H1 (cell line): ENCODE measurements around the gene GNAI1. TPM values are rescaled to one million over a fixed set of nuclear protein-coding genes. Genes with fewer than 3 reads are reported as not detected.

ENCODE experiments used
- CTCF ChIA-PET: fragments of 300-600 bp; sonication (Branson Sonifier 250); formaldehyde crosslinking; loops from one replicate; lab custom pipeline; 2021; ENCODE audit not compliant: partially characterized antibody; lab: Charles Lee
- POLR2A ChIA-PET: fragments of 300-600 bp; sonication (Branson Sonifier 250); formaldehyde crosslinking; loops from one replicate; lab custom pipeline; 2021; ENCODE audit warnings: inconsistent platforms; ENCODE audit not compliant: partially characterized antibody; lab: Charles Lee
- DNase-seq, 2 experiments: peaks; one replicate each; pipeline versions ENCODE4 v3.0.0 to v3.0.0-alpha.2; 2010 to 2022; ENCODE audit warnings: low spot score in 2 of 2, low read depth in 1 of 2, mixed read lengths in 1 of 2
- FAIRE-seq: peaks from 2 replicates; lab custom pipeline; 2011; peaks lifted over from hg19 to GRCh38; lab: Jason Lieb, UNC
- H2AFZ ChIP-seq: 2 replicates; pipeline ENCODE4 v1.8.1; 2012; ENCODE audit warnings: low read length, inconsistent platforms
- H2AK5ac ChIP-seq: 2 replicates; pipeline ENCODE4 v1.6.1; 2013; ENCODE audit warnings: low read depth, low read length
- H2BK120ac ChIP-seq: replicated peaks from 2 replicates; pipeline ENCODE3; 2013; ENCODE audit warnings: low read depth, low read length, inconsistent platforms
- H2BK12ac ChIP-seq: 2 replicates; pipeline ENCODE4 v1.6.1; 2013; ENCODE audit warnings: low read depth, low read length
- H2BK15ac ChIP-seq: 2 replicates; pipeline ENCODE4 v1.6.1; 2013; ENCODE audit warnings: low read length
- H2BK20ac ChIP-seq: 2 replicates; pipeline ENCODE4 v1.6.1; 2013; ENCODE audit warnings: low read length
- H2BK5ac ChIP-seq: 2 replicates; pipeline ENCODE4 v1.6.1; 2013; ENCODE audit warnings: low read depth, low read length
- H3K14ac ChIP-seq: 2 replicates; pipeline ENCODE4 v1.6.1; 2013; ENCODE audit warnings: inconsistent platforms; ENCODE audit not compliant: insufficient read length
- H3K18ac ChIP-seq: 2 replicates; pipeline ENCODE4 v1.6.1; 2013; ENCODE audit warnings: low read length; ENCODE audit errors: extremely low read depth
- H3K23ac ChIP-seq: 2 replicates; pipeline ENCODE4 v1.6.1; 2013; ENCODE audit warnings: inconsistent platforms; ENCODE audit not compliant: insufficient read length
- H3K23me2 ChIP-seq: 2 replicates; pipeline ENCODE4 v1.6.1; 2013; ENCODE audit warnings: low read depth, low read length
- H3K27ac ChIP-seq: 2 replicates; pipeline ENCODE4 v1.6.1; 2011; ENCODE audit warnings: low read depth, low read length, inconsistent platforms
- H3K27me3 ChIP-seq, 4 experiments: replicated peaks in 1 of 4; 1 replicate in 1 of 4; 2 replicates in 3 of 4; pipeline versions ENCODE4 v1.6.1 to v1.8.1; 2011 to 2013; ENCODE audit warnings: low read length in 3 of 4, mild to moderate bottlenecking in 3 of 4, inconsistent platforms in 2 of 4, mixed read lengths in 2 of 4, moderate library complexity in 1 of 4; ENCODE audit not compliant: control insufficient read depth in 3 of 4, insufficient read depth in 3 of 4; ENCODE audit errors: extremely low read depth in 1 of 4
- H3K36me3 ChIP-seq, 4 experiments: 2 replicates each; pipeline versions ENCODE4 v1.6.1 to v1.8.1; 2011 to 2013; ENCODE audit warnings: mild to moderate bottlenecking in 4 of 4, low read length in 3 of 4, moderate library complexity in 2 of 4, control low read depth in 1 of 4, inconsistent platforms in 1 of 4; ENCODE audit not compliant: insufficient read depth in 4 of 4, control insufficient read depth in 2 of 4
- H3K4ac ChIP-seq: replicated peaks from 2 replicates; pipeline ENCODE3; 2013; ENCODE audit warnings: low read length, low read depth, mixed read lengths, inconsistent platforms; ENCODE audit not compliant: insufficient read length
- H3K4me1 ChIP-seq, 4 experiments: replicated peaks in 1 of 4; 1 replicate in 1 of 4; 2 replicates in 3 of 4; pipeline versions ENCODE4 v1.6.1 to v1.8.1; 2011 to 2013; ENCODE audit warnings: low read length in 3 of 4, inconsistent platforms in 2 of 4, mixed read lengths in 1 of 4; ENCODE audit not compliant: insufficient read depth in 4 of 4, control insufficient read depth in 3 of 4
- H3K4me2 ChIP-seq, 2 experiments: 2 replicates each; pipeline versions ENCODE4 v1.6.1 to v1.8.1; 2011 to 2013; ENCODE audit warnings: low read depth in 2 of 2, low read length in 2 of 2, control low read depth in 1 of 2, inconsistent platforms in 1 of 2, mild to moderate bottlenecking in 1 of 2; ENCODE audit not compliant: insufficient read depth in 1 of 2
- H3K4me3 ChIP-seq, 4 experiments: fragments of 200-600, 300-600 bp in 1 of 4; sonication (generic), shearing (Covaris generic), sonication (Bioruptor Twin) in 1 of 4; 2 replicates each; pipeline versions ENCODE4 v1.5.1 to v1.8.1; 2011 to 2016; ENCODE audit warnings: low read length in 4 of 4, low read depth in 3 of 4, control low read depth in 2 of 4, inconsistent platforms in 2 of 4, mild to moderate bottlenecking in 2 of 4, mixed read lengths in 1 of 4, moderate library complexity in 1 of 4; ENCODE audit not compliant: insufficient read depth in 2 of 4; ENCODE audit errors: extremely low read depth in 1 of 4
- H3K56ac ChIP-seq: replicated peaks from 2 replicates; pipeline ENCODE3; 2013; ENCODE audit warnings: low read depth, mild to moderate bottlenecking, mixed read lengths, low read length, inconsistent platforms; ENCODE audit not compliant: insufficient read length
- H3K79me1 ChIP-seq: 2 replicates; pipeline ENCODE4 v1.6.1; 2013; ENCODE audit warnings: low read depth, low read length, control low read depth
- H3K79me2 ChIP-seq, 2 experiments: 2 replicates each; pipeline versions ENCODE4 v1.6.1 to v1.8.1; 2012 to 2013; ENCODE audit warnings: low read length in 2 of 2, mild to moderate bottlenecking in 2 of 2, inconsistent platforms in 1 of 2; ENCODE audit not compliant: insufficient read depth in 2 of 2, control insufficient read depth in 1 of 2
- H3K9ac ChIP-seq, 4 experiments: replicated peaks in 1 of 4; 1 replicate in 1 of 4; 2 replicates in 3 of 4; pipeline versions ENCODE4 v1.6.1 to v1.8.1; 2011 to 2013; ENCODE audit warnings: low read depth in 3 of 4, low read length in 3 of 4, control low read depth in 2 of 4, mild to moderate bottlenecking in 2 of 4, moderate library complexity in 2 of 4, inconsistent platforms in 1 of 4; ENCODE audit errors: extremely low read depth in 1 of 4
- H3K9me3 ChIP-seq, 2 experiments: 2 replicates each; pipeline versions ENCODE4 v1.6.1 to v1.8.1; 2012 to 2013; ENCODE audit warnings: mild to moderate bottlenecking in 2 of 2, moderate library complexity in 2 of 2, control low read depth in 1 of 2, inconsistent platforms in 1 of 2, low read depth in 1 of 2, low read length in 1 of 2, mixed read lengths in 1 of 2; ENCODE audit not compliant: insufficient read depth in 2 of 2
- H4K20me1 ChIP-seq, 2 experiments: replicated peaks in 1 of 2; 2 replicates each; pipeline versions ENCODE3 to v1.8.1; 2011 to 2013; ENCODE audit warnings: inconsistent platforms in 2 of 2, low read length in 2 of 2, mild to moderate bottlenecking in 1 of 2; ENCODE audit not compliant: insufficient read depth in 2 of 2, control insufficient read depth in 1 of 2
- H4K5ac ChIP-seq: 2 replicates; pipeline ENCODE4 v1.6.1; 2013; ENCODE audit warnings: low read length, low read depth, mixed read lengths, inconsistent platforms; ENCODE audit not compliant: insufficient read length
- H4K8ac ChIP-seq: 2 replicates; pipeline ENCODE4 v1.8.0; 2013; ENCODE audit warnings: mild to moderate bottlenecking, moderate library complexity, low read length, inconsistent platforms; ENCODE audit not compliant: insufficient read depth; ENCODE audit errors: extremely low read depth
- H4K91ac ChIP-seq: replicated peaks from 2 replicates; pipeline ENCODE3; 2013; ENCODE audit warnings: low read length, mixed read lengths, inconsistent platforms; ENCODE audit not compliant: insufficient read length
- TAF7 ChIP-seq: optimal IDR thresholded peaks from 2 replicates; pipeline ENCODE3; 2011; ENCODE audit warnings: low read depth, mild to moderate bottlenecking, inconsistent platforms, low read length, moderate library complexity, borderline replicate concordance
- TBP ChIP-seq: IDR thresholded peaks from 2 replicates; pipeline ENCODE4 v1.6.1; 2011; ENCODE audit warnings: low read depth, low read length, improper control_type of control experiment
- YY1 ChIP-seq: IDR thresholded peaks from 2 replicates; pipeline ENCODE4 v1.6.1; 2011; ENCODE audit warnings: low read depth, mild to moderate bottlenecking, low read length
- WGBS, 2 experiments: shearing (Covaris generic) in 1 of 2; methylation state at CpG; one replicate each; pipeline versions ENCODE4 v1.1.6 to v1.1.7; 2013 to 2015; ENCODE audit warnings: low lambda C conversion rate in 2 of 2, mixed read lengths in 2 of 2, inconsistent platforms in 1 of 2, low coverage in 1 of 2, missing lambda C conversion rate in 1 of 2; ENCODE audit not compliant: insufficient replicate concordance in 2 of 2, insufficient coverage in 1 of 2, insufficient read length in 1 of 2; ENCODE audit errors: extremely low coverage in 1 of 2, missing lambda C conversion rate in 1 of 2; 5-methylcytosine and 5-hydroxymethylcytosine counted together
- polyA plus RNA-seq, 7 experiments: library from polyadenylated mRNA; depleted of rRNA in 3 of 7; stranded (reverse) in 5 of 7; unstranded in 2 of 7; fragments of >200 nt in 5 of 7; fragments of 200-250 nt in 2 of 7; gene quantifications; 1 replicate in 5 of 7; 2 replicates in 1 of 7; 4 replicates in 1 of 7; pipeline versions ENCODE4 v1.2.1 to v1.2.3, GENCODE V29; 2011 to 2013; ENCODE audit warnings: missing spikeins in 2 of 7, mixed read lengths in 2 of 7
- total RNA-seq: library from RNA; stranded (reverse); fragmentation: NEBNext Ultra II Directional; extraction: Animal tissue kit (Norgen Biotek cat#: 25700); gene quantifications from 2 replicates; pipeline ENCODE4 v1.2.1, GENCODE V29; 2021

The GNAI1 gene
- total and polyA plus RNA-seq, 2 of the 8 experiments (the other 6 are each of a cell fraction or from before 2014, with no cell fraction given) = 8.0 to 29.5 TPM

DNA sequence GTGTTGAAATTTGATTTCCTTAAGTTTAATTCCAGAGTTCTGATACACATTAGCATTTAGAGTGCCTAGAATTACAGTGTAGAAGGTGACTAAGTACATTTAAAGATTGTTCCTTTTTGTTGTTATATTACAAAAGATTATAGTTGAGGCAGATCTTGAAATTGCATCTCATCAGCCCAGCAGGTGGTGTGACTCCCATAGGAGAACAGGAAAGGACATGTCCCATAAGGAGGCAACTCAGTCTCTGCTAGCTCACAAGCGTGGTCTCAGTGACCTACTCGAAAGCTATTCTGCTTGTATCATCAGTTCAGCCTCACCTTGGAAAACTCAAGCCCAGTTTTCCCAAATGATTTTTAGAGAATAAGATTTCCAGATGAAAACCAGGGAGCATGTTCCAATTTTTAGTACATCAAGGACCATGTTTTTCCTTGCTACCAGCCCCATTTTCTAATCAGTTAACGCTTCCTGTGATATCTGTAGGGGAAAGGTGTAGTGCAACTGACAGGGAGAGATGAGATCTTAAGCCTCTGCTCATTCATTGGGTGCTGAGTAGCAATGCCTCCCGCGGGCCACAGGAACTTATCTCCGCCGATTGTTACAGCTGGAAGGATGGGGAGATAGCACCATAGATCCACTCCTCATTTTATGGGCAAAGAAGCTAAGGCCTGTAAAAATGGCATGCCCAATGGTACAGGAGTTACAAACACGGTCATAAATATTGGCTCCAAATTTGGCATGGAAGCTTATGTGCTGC, 1.1 kb upstream of the GNAI1 start:
- no peak overlapping the region for H2AK5ac ChIP-seq
- TF ChIP-seq YY1 (peak; percentile 63; the same call in 1 of the 2 replicates), TBP (no peak), TAF7 (no peak)
- FAIRE-seq (peak; percentile 36), DNase-seq (no peak)
- H4K8ac ChIP-seq = no peak overlapping the region
- ChIA-PET POLR2A (interaction anchor here (1.1 to 2.0 kb wide), 4 partner anchors 12 to 151 kb away, joined by 3 to 6 read pairs (median 4); no protein-coding TSS in a partner anchor), CTCF (interaction anchor here (0.6 to 2.0 kb wide), 17 partner anchors 12 to 356 kb away, joined by 3 to 11 read pairs (median 3); no protein-coding TSS in a partner anchor)
- peaks cover 3% of the 10 kb centered on the region; the same call in 1 of the 2 replicates for H3K79me1 ChIP-seq
- H4K20me1 ChIP-seq = peaks cover 0 to 3% of the 10 kb centered on the region in 2 experiments
- no peak overlapping the region for H4K5ac ChIP-seq
- H2BK120ac ChIP-seq = peak overlapping the region; percentile 19
- H2AFZ ChIP-seq = 0 out of 2 replicates have a peak overlapping the region, but pooled peaks have one; percentile 76
- no peak overlapping the region for H3K56ac ChIP-seq
- 43% methylated on average over 8 of the region's 8 CpGs; no CpG with 5 or more reads in 1 of the 2 experiments for WGBS, 2 experiments
- H2BK15ac ChIP-seq = no peak overlapping the region
- H2BK5ac ChIP-seq = no peak overlapping the region
- H3K9ac ChIP-seq = no peak overlapping the region
- 0 out of 2 replicates have a peak overlapping the region, but pooled peaks have one; percentile 5 for H2BK12ac ChIP-seq
- H3K79me2 ChIP-seq = peaks cover 3 to 30% of the 10 kb centered on the region in 2 experiments; a peak in 3 of 4 replicates
- H3K27ac ChIP-seq = no peak overlapping the region
- peaks cover 0 to 12% (median 3%) of the 10 kb centered on the region in 4 experiments; a peak in 2 of 7 replicates for H3K4me1 ChIP-seq
- no peak overlapping the region; the same call in 1 of the 2 replicates for H2BK20ac ChIP-seq
- no peaks in the 10 kb centered on the region for H3K9me3 ChIP-seq
- peak overlapping the region; percentile 86 to 100 for H3K4me2 ChIP-seq
- H3K14ac ChIP-seq = no peak overlapping the region
- no peaks in the 10 kb centered on the region for H3K36me3 ChIP-seq
- peaks cover 7% of the 10 kb centered on the region for H3K23me2 ChIP-seq
- H3K23ac ChIP-seq = no peak overlapping the region
- H3K4ac ChIP-seq = no peak overlapping the region
- H3K27me3 ChIP-seq = peaks cover 3 to 13% (median 8%) of the 10 kb centered on the region in 4 experiments; a peak in 5 of 7 replicates
- no peak overlapping the region for H4K91ac ChIP-seq
- peak overlapping the region; percentile 76 to 98 (median 91); a peak in 7 of 8 replicates for H3K4me3 ChIP-seq
- no peak overlapping the region for H3K18ac ChIP-seq
